CD4-positive, alpha-beta T cell (primary cell): ENCODE data around the gene CHIA. TPM values are rescaled to one million over a fixed set of nuclear protein-coding genes. Genes with fewer than 3 reads are reported as not detected.

ENCODE experiments used
- ATAC-seq: fragments of 200-7000 bp; cut with Tn5 transposase; one replicate; pipeline ENCODE4 v1.10.0; 2022; ENCODE audit warnings: mild to moderate bottlenecking; ENCODE audit not compliant: poor library complexity
- CTCF ChIA-PET: fragments of 350-600 bp; sonication (Branson Sonifier 250); formaldehyde crosslinking; loops from one replicate; lab custom pipeline; 2021; ENCODE audit warnings: antibody characterized with exemption, inconsistent platforms; lab: Charles Lee
- POLR2A ChIA-PET: fragments of 350-600 bp; sonication (Branson Sonifier 250); formaldehyde crosslinking; loops from one replicate; lab custom pipeline; 2021; ENCODE audit warnings: antibody characterized with exemption, inconsistent platforms; lab: Charles Lee
- DNase-seq, 14 experiments: peaks; one replicate each; pipeline ENCODE4 v3.0.0-alpha.2; 2013 to 2020; ENCODE audit warnings: mixed read lengths in 2 of 14
- H3K27ac ChIP-seq, 2 donors: one replicate each; pipeline versions ENCODE4 v1.5.1 to v1.7.0; 2013; ENCODE audit warnings: low read length in 2 of 2, low read depth in 1 of 2, mild to moderate bottlenecking in 1 of 2
- H3K27me3 ChIP-seq, 2 experiments: 1 replicate in 1 of 2; 2 replicates in 1 of 2; pipeline versions ENCODE4 v1.6.1 to v1.7.0; 2013; ENCODE audit warnings: low read length in 2 of 2, control low read depth in 1 of 2, mild to moderate bottlenecking in 1 of 2, moderate library complexity in 1 of 2; ENCODE audit not compliant: insufficient read depth in 2 of 2, control insufficient read depth in 1 of 2
- H3K36me3 ChIP-seq: one replicate; pipeline ENCODE4 v1.6.1; 2013; ENCODE audit warnings: low read length, control low read depth; ENCODE audit not compliant: insufficient read depth
- H3K4me1 ChIP-seq: one replicate; pipeline ENCODE4 v1.6.1; 2013; ENCODE audit warnings: low read length, control low read depth; ENCODE audit not compliant: insufficient read depth
- H3K4me3 ChIP-seq: one replicate; pipeline ENCODE4 v1.5.1; 2013; ENCODE audit warnings: mild to moderate bottlenecking, low read length, moderate library complexity
- H3K9me3 ChIP-seq, 2 experiments: 1 replicate in 1 of 2; 2 replicates in 1 of 2; pipeline versions ENCODE4 v1.6.1 to v1.7.0; 2013; ENCODE audit warnings: low read length in 2 of 2, mild to moderate bottlenecking in 2 of 2, control low read depth in 1 of 2, moderate library complexity in 1 of 2; ENCODE audit not compliant: control insufficient read depth in 1 of 2, insufficient read depth in 1 of 2
- H3K27ac Mint-ChIP-seq: one replicate; pipeline ENCODE4 v1.8.0; 2020; ENCODE audit warnings: mixed read lengths
- H3K27me3 Mint-ChIP-seq: one replicate; pipeline ENCODE4 v1.8.0; 2021; ENCODE audit warnings: mixed read lengths
- H3K36me3 Mint-ChIP-seq: one replicate; pipeline ENCODE4 v1.8.0; 2021; ENCODE audit warnings: low read depth, mixed read lengths
- H3K4me1 Mint-ChIP-seq: one replicate; pipeline ENCODE4 v1.8.0; 2021; ENCODE audit warnings: low read depth, mixed read lengths
- H3K4me3 Mint-ChIP-seq: one replicate; pipeline ENCODE4 v1.8.0; 2020; ENCODE audit warnings: mild to moderate bottlenecking, mixed read lengths
- H3K9me3 Mint-ChIP-seq: one replicate; pipeline ENCODE4 v1.8.0; 2020; ENCODE audit warnings: mixed read lengths
- intact Hi-C, 2 experiments: fragments of 100-400 bp; cut with DNase I in 1 of 2; cut with micrococcal nuclease in 1 of 2; formaldehyde crosslinking; loops; one replicate each; pipeline versions ENCODE4 v1.15.1 to v1.9.0; 2023 to 2025; cut with DNase I, micrococcal nuclease
- total RNA-seq, 174 experiments: library from RNA in 2 of 174; stranded (reverse) in 2 of 174; gene quantifications; one replicate each; pipeline ENCODE4 v1.2.3 and lab custom pipeline; 2021 to 2026
- TF ChIP-seq, protein P1 (sequence below): fragments of 200-600 bp; IDR thresholded peaks from one replicate; pipeline ENCODE4 v1.8.0; 2022; ENCODE audit warnings: antibody characterized with exemption, mild to moderate bottlenecking

Gene CHIA
- total RNA-seq, 2 experiments from 2014 or later, result not detected

DNA sequence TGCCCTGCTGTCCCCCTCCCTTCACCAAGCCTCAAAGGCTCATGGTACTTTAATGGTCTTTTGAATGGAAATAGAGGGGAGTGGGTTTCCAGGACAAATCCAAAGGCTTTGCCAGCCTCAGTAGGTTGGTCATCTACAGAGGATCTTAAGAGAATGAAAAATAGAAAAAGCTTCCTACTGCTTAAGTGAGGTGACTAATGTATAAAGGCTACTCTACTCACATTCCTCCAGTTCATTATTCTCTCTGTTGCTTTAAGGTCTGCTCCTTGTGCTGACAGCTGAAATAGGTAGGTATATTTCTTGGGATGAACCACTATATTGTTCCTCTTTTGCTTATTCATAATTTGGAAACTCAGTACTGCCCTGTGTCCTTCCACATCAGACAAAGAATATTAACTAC lies 10.4 kb upstream of the CHIA start:
- Histone ChIP-seq H3K4me3 (no peak overlapping the region), H3K4me1 (no peaks in the 10 kb centered on the region), H3K27me3 (no peaks in the 10 kb centered on the region), H3K9me3 (no peaks in the 10 kb centered on the region), H3K36me3 (no peaks in the 10 kb centered on the region), H3K27ac (no peak overlapping the region)
- no peak overlapping the region for H3K4me3 Mint-ChIP-seq
- no peaks in the 10 kb centered on the region for H3K9me3 Mint-ChIP-seq
- DNase-seq (no peak), ATAC-seq (no peak)
- no peaks in the 10 kb centered on the region for H3K4me1 Mint-ChIP-seq
- H3K27me3 Mint-ChIP-seq, result no peaks in the 10 kb centered on the region
- TF ChIP-seq, protein P1, sequence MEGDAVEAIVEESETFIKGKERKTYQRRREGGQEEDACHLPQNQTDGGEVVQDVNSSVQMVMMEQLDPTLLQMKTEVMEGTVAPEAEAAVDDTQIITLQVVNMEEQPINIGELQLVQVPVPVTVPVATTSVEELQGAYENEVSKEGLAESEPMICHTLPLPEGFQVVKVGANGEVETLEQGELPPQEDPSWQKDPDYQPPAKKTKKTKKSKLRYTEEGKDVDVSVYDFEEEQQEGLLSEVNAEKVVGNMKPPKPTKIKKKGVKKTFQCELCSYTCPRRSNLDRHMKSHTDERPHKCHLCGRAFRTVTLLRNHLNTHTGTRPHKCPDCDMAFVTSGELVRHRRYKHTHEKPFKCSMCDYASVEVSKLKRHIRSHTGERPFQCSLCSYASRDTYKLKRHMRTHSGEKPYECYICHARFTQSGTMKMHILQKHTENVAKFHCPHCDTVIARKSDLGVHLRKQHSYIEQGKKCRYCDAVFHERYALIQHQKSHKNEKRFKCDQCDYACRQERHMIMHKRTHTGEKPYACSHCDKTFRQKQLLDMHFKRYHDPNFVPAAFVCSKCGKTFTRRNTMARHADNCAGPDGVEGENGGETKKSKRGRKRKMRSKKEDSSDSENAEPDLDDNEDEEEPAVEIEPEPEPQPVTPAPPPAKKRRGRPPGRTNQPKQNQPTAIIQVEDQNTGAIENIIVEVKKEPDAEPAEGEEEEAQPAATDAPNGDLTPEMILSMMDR, result no peak
- intact Hi-C loops, result no loop called here
- H3K36me3 Mint-ChIP-seq, result no peaks in the 10 kb centered on the region
- H3K27ac Mint-ChIP-seq, result no peak overlapping the region
- ChIA-PET POLR2A (no interaction called here), CTCF (no interaction called here)

GRCh38 chr1:111281411-111281810 lies 9.2 kb upstream of the CHIA start:
- no peak overlapping the region for H3K4me3 ChIP-seq
- CTCF ChIA-PET, result no interaction called here
- POLR2A ChIA-PET, result no interaction called here
- no peaks in the 10 kb centered on the region for H3K4me1 ChIP-seq
- ATAC-seq, result no peak
- Mint-ChIP-seq H3K9me3 (no peaks in the 10 kb centered on the region), H3K27ac (no peak overlapping the region), H3K4me3 (no peak overlapping the region), H3K36me3 (no peaks in the 10 kb centered on the region), H3K4me1 (no peaks in the 10 kb centered on the region), H3K27me3 (no peaks in the 10 kb centered on the region)
- TF ChIP-seq, protein P1, result no peak
- H3K27me3 ChIP-seq, result no peaks in the 10 kb centered on the region
- no peak for DNase-seq
- H3K27ac ChIP-seq, result no peak overlapping the region
- no peaks in the 10 kb centered on the region for H3K36me3 ChIP-seq
- intact Hi-C loops, result no loop called here
- no peaks in the 10 kb centered on the region for H3K9me3 ChIP-seq

GRCh38 chr1:111283838-111284237 lies 6.8 kb upstream of the CHIA start:
- TF ChIP-seq, protein P1, result no peak
- H3K4me1 Mint-ChIP-seq, result no peaks in the 10 kb centered on the region
- no peak for DNase-seq
- no peak for ATAC-seq
- no peaks in the 10 kb centered on the region for H3K9me3 ChIP-seq
- ChIA-PET CTCF (no interaction called here), POLR2A (no interaction called here)
- intact Hi-C loops, result no loop called here
- no peak overlapping the region for H3K27ac ChIP-seq
- no peaks in the 10 kb centered on the region for H3K9me3 Mint-ChIP-seq
- H3K4me1 ChIP-seq, result no peaks in the 10 kb centered on the region
- H3K36me3 Mint-ChIP-seq, result no peaks in the 10 kb centered on the region
- H3K27me3 ChIP-seq, result no peaks in the 10 kb centered on the region
- no peak overlapping the region for H3K4me3 Mint-ChIP-seq
- no peaks in the 10 kb centered on the region for H3K27me3 Mint-ChIP-seq
- H3K36me3 ChIP-seq, result no peaks in the 10 kb centered on the region
- no peak overlapping the region for H3K4me3 ChIP-seq
- no peak overlapping the region for H3K27ac Mint-ChIP-seq
